GM19463 (cell line): ENCODE measurements around the gene RNU5B-1.

Experiments used
- ATAC-seq: cut with Tn5 transposase; IDR thresholded peaks from one replicate; pipeline ENCODE4 v1.9.1; 2021; ENCODE audit warnings: mild to moderate bottlenecking, moderate library complexity; ENCODE audit not compliant: unreplicated experiment

Gene RNU5B-1

DNA sequence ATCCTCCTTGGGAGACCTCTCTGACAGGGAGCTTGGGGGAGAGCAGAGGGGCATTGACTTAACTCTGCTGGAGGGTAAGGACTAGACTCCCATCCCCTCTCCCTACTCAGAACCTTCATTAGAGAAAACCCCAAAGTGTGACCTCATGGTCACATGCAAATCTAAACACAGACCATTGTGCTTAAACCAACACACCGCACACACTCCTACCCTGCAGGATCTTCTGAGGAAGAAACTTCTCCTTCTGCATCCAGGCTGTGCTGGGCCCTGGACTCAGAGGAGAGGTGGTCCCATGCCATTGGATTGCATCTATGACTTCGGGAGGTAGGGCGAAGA, 17.0 kb upstream of the RNU5B-1 start:
- no peak for ATAC-seq

DNA sequence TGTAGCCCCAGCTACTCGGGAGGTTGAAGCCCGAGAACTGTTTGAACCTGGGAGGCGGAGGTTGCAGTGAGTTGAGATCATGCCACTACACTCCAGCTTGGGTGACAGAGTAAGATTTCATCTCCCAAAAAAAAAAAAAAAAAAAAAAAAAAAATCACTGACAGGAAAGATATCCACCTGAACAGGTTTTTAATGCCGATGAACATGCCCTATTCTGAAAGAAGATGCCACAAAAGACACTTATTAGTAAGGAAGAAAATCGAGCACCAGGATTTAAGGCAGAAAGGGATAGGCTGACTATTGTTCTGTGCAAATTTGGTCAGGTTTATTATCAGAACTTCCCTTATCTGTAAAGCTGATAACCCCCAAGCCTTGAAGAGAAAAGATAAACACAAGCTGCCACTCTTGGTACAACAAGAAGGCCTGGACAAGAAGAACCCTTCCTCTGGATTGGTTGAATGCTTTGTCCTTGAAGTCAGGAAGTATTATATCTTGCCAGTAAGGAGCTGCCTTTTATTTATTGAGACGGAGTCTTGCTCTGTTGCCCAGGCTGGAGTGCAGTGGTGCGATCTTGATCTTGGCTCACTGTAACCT, 15.1 kb upstream of the RNU5B-1 start:
- no peak for ATAC-seq

- ATAC-seq: no peak
Measured at GRCh38 chr15:65290228-65290627, 14.2 kb upstream of the RNU5B-1 start.

- no peak for ATAC-seq
Measured at GRCh38 chr15:65292938-65293518, 11.4 kb upstream of the RNU5B-1 start.

DNA sequence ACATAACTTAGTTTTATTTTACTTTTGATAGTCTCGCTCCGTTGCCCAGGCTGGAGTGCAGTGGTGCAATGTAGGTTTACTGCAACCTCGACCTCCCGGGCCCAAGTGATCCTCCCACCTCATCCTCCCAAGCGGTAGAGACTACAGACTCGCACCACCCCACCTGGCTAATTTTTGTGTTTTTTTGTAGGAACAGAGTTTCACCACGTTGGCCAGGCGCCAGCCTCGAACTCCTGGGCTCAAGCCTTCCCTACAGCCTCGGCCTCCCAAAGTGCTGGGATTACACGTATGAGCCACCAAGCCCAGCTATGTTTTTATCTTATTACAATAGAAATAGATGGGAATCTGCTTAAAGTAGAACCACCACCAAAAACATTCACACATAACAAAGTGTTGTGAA, 5.7 kb upstream of the RNU5B-1 start:
- ATAC-seq: no peak

GRCh38 chr15:65300924-65301441, 3.5 kb upstream of the RNU5B-1 start:
- ATAC-seq: no peak

GRCh38 chr15:65302061-65302460, 2.4 kb upstream of the RNU5B-1 start:
- ATAC-seq: no peak

DNA sequence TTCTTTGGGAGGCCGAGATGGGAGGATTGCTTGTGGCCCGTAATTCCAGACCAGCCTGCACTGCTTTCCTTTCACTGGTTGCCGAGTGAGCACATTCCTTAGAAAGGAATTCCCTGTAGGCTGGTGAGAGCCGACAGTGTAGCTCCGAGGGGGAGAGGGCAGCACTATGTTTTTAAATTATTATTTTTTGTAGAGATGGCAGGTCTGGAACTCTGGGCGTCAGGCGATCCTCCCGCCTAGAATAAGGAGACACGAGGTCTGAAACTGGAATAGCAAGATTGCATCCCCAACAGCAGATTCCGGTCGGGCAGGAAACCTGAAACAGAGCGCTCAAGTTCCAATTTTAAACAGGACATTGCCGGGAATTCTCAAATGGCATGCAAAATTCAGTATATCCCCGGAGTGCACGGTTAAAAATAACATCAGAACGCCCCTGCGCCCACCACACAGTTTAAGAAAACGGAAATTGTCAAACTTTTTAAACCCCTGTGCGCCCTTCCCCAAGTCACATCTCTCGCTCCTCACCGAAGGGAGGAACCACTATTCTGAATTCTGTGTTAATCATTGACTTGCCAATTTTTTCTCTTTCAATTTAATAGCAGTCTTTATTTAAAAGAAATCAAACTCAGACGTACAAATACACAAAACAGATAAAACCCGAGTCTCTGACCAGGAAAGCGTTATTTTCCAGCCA, 643 bp upstream of the RNU5B-1 start:
- ATAC-seq: no peak

DNA sequence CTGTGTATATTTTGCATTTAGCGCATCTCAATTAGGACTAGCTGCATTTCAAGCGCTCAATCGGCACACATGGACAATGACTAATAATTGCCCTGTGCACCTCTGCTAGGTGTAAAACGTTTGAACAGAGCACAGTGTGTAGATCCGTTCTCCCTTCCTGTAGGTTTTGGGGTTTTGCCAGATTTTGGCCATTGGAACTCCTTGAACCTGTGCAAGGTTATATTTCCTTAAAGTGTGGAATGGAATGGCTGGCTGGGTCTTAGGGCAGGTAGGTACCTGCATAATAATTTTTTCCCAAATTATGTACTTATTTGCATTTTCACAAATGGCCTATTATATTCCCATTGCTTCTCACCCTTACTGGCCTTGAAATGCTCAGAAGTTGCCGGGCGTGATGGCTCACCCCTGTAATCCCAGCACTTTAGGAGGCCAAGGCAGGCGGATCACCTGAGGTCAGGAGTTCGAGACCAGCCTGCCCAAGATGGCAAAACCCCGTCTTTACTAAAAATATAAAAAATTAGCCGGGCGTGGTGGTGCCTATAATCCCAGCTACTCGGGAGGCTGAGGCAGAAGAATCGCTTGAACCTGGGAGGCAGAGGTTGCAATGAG, 777 bp downstream of the RNU5B-1 start:
- peak; percentile 25 for ATAC-seq

DNA sequence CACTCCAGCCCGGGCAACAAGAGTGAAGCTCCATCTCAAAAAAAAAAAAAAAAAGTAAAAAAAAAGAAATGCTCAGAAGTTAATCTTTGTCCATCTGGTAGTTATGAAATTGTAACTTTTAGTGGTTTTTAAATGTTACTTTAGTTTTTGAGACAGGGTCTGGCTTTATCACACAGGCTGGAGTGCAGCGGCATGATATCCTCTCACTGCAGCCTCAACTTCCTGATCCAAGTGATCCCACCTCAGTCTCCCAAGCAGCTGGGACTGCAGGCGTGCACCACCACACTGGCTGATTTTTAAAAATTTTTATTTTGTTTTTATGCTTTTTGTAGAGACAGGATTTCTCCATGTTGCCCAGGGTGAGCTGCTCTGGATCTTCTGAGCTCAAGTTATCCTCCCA, 1.3 kb downstream of the RNU5B-1 start:
- no peak for ATAC-seq

DNA sequence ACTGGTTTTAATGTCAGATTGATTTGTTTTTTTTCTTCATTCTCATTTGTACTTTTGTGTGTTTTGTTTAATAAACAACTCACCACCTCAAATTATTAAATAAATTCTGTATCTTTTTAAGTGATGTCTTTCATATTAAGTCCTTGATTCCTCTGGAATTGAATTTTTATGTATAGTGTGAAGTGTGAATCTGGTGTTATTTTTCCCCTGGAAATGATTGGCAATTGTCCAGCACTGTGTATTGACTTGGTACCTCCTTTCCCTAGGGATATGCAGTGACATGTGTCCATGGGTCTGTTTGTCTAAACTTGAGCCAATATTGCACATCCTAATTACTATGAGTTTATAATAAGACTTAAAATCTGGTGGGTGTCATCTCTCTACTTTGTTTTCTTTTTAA, 2.1 kb downstream of the RNU5B-1 start:
- ATAC-seq: no peak

- ATAC-seq: no peak
Measured at GRCh38 chr15:65307978-65308377, 3.5 kb downstream of the RNU5B-1 start.

GRCh38 chr15:65309882-65310418, 5.5 kb downstream of the RNU5B-1 start:
- ATAC-seq: no peak

GRCh38 chr15:65310431-65311137, 6.1 kb downstream of the RNU5B-1 start:
- no peak for ATAC-seq

DNA sequence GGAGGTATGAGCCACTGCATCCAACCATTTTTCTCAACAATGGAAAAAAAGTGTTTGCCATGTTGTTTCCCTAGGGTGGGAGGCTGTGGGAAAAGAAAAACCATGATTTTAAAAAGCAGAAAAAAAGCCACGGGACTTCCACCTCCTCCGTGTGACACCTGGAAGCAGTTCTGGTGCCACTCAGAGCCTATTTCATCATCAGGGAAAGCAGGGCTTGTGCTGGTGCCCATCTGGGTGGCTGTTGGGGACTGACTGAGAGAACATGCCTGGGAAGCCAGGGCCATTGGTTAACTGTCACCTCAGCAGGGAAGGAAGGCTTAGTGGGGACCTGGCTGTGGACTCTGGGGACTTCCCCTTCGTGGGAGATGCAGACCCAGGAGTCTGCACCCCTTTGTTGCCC, 7.3 kb downstream of the RNU5B-1 start:
- no peak for ATAC-seq

- ATAC-seq: no peak
Measured at GRCh38 chr15:65312400-65312916, 8.0 kb downstream of the RNU5B-1 start.

DNA sequence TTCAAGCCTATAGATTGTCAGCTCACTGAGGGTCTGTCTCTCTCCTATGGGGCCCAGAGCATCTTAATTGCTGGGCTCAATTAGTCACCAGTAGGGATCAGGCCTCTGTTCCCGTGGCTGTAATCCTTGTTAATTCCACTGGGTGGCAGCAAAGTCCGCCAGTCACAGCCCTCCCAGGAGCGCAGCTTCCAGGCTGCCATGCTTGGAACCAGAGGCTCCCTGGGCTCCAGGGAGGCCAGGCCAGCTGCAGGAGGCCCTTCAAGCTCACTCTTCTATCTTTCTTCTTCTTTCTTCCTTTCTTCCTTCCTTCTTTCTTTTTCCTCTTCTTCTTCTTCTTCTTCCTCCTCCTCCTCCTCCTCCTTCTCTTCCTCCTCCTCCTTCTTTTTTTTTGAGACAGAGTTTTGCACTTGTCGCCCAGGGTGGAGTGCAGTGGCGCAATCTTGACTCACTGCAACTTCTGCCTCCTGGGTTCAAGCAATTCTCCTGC, 14.4 kb downstream of the RNU5B-1 start:
- peak; percentile 51 for ATAC-seq

DNA sequence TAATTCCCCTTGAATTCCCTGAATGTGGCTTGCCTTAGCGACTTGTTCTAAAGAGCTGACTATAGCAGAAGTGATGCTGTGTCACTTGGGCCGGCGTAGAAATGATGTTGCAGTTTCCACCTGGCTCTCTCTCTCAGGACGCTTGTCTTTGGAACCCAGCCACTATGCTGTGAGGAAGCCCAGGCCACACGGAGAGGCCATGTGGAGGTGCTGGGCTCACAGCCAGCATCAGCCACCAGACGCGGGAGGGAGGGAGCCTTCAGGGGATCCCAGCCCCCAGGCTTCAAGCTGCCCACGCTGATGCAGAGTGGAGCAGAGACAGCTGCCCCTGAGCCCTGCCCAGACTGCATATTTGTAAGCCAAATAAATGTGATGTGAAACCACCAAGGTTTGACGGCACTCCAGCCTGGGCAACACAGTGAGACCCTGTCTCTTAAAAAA, 18.6 kb downstream of the RNU5B-1 start:
- ATAC-seq: no peak

GRCh38 chr15:65326117-65326526, 21.6 kb downstream of the RNU5B-1 start:
- no peak for ATAC-seq

- no peak for ATAC-seq
Measured at GRCh38 chr15:65326818-65327217, 22.3 kb downstream of the RNU5B-1 start.
